Sigmoid colon (tissue), 4 donors: Measurements from ENCODE around the gene PRKAR2A.

Experiments used
- CTCF ChIP-seq, 4 experiments: fragments of 450-650 bp in 3 of 4; fragments of 200-600 bp in 1 of 4; IDR thresholded peaks; one replicate each; pipeline ENCODE4 v1.5.1; 2016 to 2019; ENCODE audit warnings: antibody characterized with exemption in 4 of 4, mild to moderate bottlenecking in 3 of 4, moderate library complexity in 2 of 4
- EP300 ChIP-seq, 4 donors: sonication (generic); formaldehyde crosslinking; IDR thresholded peaks; one replicate each; pipeline ENCODE4 v1.6.1; 2017; ENCODE audit warnings: antibody characterized with exemption in 4 of 4

- TF ChIP-seq CTCF (IDR thresholded peaks at IDR 0.05) (no peak), EP300 (IDR thresholded peaks at IDR 0.05) (no peak)
Measured at GRCh38 chr3:48743773-48744172, 103.9 kb downstream of the PRKAR2A start.
